HEK293 (cell line): Measurements from ENCODE around the gene RPL10A.
A peak's percentile ranks its signal among the peaks of the same experiment; 100 is the strongest.

Source experiments
- FEZF1 ChIP-seq: fragments of 450-650 bp; formaldehyde crosslinking; IDR thresholded peaks from 2 replicates; pipeline ENCODE4 v1.5.1; 2016; ENCODE audit warnings: missing biosample characterization, missing genetic modification characterization
- GFI1B ChIP-seq: fragments of 450-650 bp; formaldehyde crosslinking; IDR thresholded peaks from 2 replicates; pipeline ENCODE4 v1.5.1; 2016; ENCODE audit warnings: missing biosample characterization, missing genetic modification characterization
- HOXA7 ChIP-seq: sonication (generic); formaldehyde crosslinking; IDR thresholded peaks from 2 replicates; pipeline ENCODE4 v1.8.1; 2022; ENCODE audit warnings: missing genetic modification reagents, borderline replicate concordance
- HOXD13 ChIP-seq: sonication (generic); formaldehyde crosslinking; IDR thresholded peaks from 2 replicates; pipeline ENCODE4 v1.8.0; 2022; ENCODE audit warnings: missing genetic modification reagents, borderline replicate concordance
- PATZ1 ChIP-seq: fragments of 450-650 bp; formaldehyde crosslinking; IDR thresholded peaks from 2 replicates; pipeline ENCODE4 v1.5.1; 2016; ENCODE audit warnings: missing biosample characterization, missing genetic modification characterization
- PRDM1 ChIP-seq: fragments of 450-650 bp; formaldehyde crosslinking; IDR thresholded peaks from 2 replicates; pipeline ENCODE4; 2016; ENCODE audit warnings: missing biosample characterization, missing genetic modification characterization
- TCF7L2 ChIP-seq: IDR thresholded peaks from 2 replicates; pipeline ENCODE4 v1.6.1; 2011; ENCODE audit warnings: low read depth, mild to moderate bottlenecking, inconsistent platforms, low read length, moderate library complexity, borderline replicate concordance
- ZBTB8A ChIP-seq: fragments of 450-650 bp; formaldehyde crosslinking; IDR thresholded peaks from 2 replicates; pipeline ENCODE4 v1.5.1; 2016; ENCODE audit warnings: missing biosample characterization, missing genetic modification characterization
- ZFHX2 ChIP-seq: fragments of 450-650 bp; formaldehyde crosslinking; conservative IDR thresholded peaks from 2 replicates; pipeline ENCODE4 v1.5.1; 2016; ENCODE audit warnings: missing biosample characterization, missing genetic modification characterization
- ZNF155 ChIP-seq: fragments of 450-650 bp; formaldehyde crosslinking; IDR thresholded peaks from 2 replicates; pipeline ENCODE4 v1.5.1; 2016; ENCODE audit warnings: missing biosample characterization, missing genetic modification characterization
- ZNF16 ChIP-seq: fragments of 450-650 bp; formaldehyde crosslinking; IDR thresholded peaks from 2 replicates; pipeline ENCODE4 v1.5.1; 2016; ENCODE audit warnings: low read depth, missing biosample characterization, missing genetic modification characterization
- ZNF184 ChIP-seq: fragments of 450-650 bp; IDR thresholded peaks from 2 replicates; pipeline ENCODE4 v1.5.1; 2018; ENCODE audit warnings: missing biosample characterization, mild to moderate bottlenecking, missing genetic modification characterization
- ZNF221 ChIP-seq: fragments of 450-650 bp; formaldehyde crosslinking; IDR thresholded peaks from 2 replicates; pipeline ENCODE4 v1.5.1; 2017; ENCODE audit warnings: missing biosample characterization, missing genetic modification characterization, borderline replicate concordance
- ZNF311 ChIP-seq: fragments of 450-650 bp; formaldehyde crosslinking; IDR thresholded peaks from 2 replicates; pipeline ENCODE4 v1.5.1; 2017; ENCODE audit warnings: missing biosample characterization, missing genetic modification characterization, borderline replicate concordance
- ZNF350 ChIP-seq: fragments of 450-650 bp; formaldehyde crosslinking; IDR thresholded peaks from 2 replicates; pipeline ENCODE4 v1.5.0; 2017; ENCODE audit warnings: missing biosample characterization, mild to moderate bottlenecking, missing genetic modification characterization
- ZNF416 ChIP-seq: fragments of 450-650 bp; formaldehyde crosslinking; IDR thresholded peaks from 2 replicates; pipeline ENCODE4 v1.5.1; 2016; ENCODE audit warnings: missing biosample characterization, missing genetic modification characterization
- ZNF426 ChIP-seq: fragments of 450-650 bp; formaldehyde crosslinking; IDR thresholded peaks from 2 replicates; pipeline ENCODE4 v1.5.1; 2017; ENCODE audit warnings: missing biosample characterization, missing genetic modification characterization, mild to moderate bottlenecking, inconsistent platforms, moderate library complexity
- ZNF513 ChIP-seq: fragments of 450-650 bp; IDR thresholded peaks from 2 replicates; pipeline ENCODE4 v1.5.1; 2018; ENCODE audit warnings: missing biosample characterization, missing genetic modification characterization
- ZNF514 ChIP-seq: fragments of 450-650 bp; formaldehyde crosslinking; IDR thresholded peaks from 2 replicates; pipeline ENCODE4 v1.5.1; 2016; ENCODE audit warnings: missing biosample characterization, missing genetic modification characterization
- ZNF843 ChIP-seq: fragments of 450-650 bp; formaldehyde crosslinking; IDR thresholded peaks from 2 replicates; pipeline ENCODE4 v1.5.1; 2016; ENCODE audit warnings: missing biosample characterization, missing genetic modification characterization
- TF ChIP-seq, protein P1 (sequence below): fragments of 450-650 bp; formaldehyde crosslinking; IDR thresholded peaks from 2 replicates; pipeline ENCODE4 v1.5.1; 2016; ENCODE audit warnings: missing biosample characterization, missing genetic modification characterization
- TF ChIP-seq, protein P2 (sequence below): fragments of 450-650 bp; formaldehyde crosslinking; optimal IDR thresholded peaks from 2 replicates; pipeline ENCODE3; 2016; ENCODE audit warnings: missing biosample characterization, mild to moderate bottlenecking, missing genetic modification characterization
- TF ChIP-seq, protein P3 (sequence below): fragments of 450-650 bp; formaldehyde crosslinking; IDR thresholded peaks from 2 replicates; pipeline ENCODE4 v1.5.1; 2016; ENCODE audit warnings: missing biosample characterization, missing genetic modification characterization
- TF ChIP-seq, protein P4 (sequence below): fragments of 450-650 bp; formaldehyde crosslinking; IDR thresholded peaks from 2 replicates; pipeline ENCODE4 v1.5.1; 2017; ENCODE audit warnings: missing biosample characterization, missing genetic modification characterization
- TF ChIP-seq, protein P5 (sequence below): fragments of 450-650 bp; formaldehyde crosslinking; IDR thresholded peaks from 2 replicates; pipeline ENCODE4 v1.5.1; 2016; ENCODE audit warnings: missing biosample characterization, missing genetic modification characterization
- TF ChIP-seq, protein P6 (sequence below): fragments of 450-650 bp; formaldehyde crosslinking; IDR thresholded peaks from 2 replicates; pipeline ENCODE4 v1.5.1; 2016; ENCODE audit warnings: missing biosample characterization, missing genetic modification characterization
- TF ChIP-seq, protein P7 (sequence below): fragments of 450-650 bp; formaldehyde crosslinking; IDR thresholded peaks from 2 replicates; pipeline ENCODE4 v1.5.1; 2016; ENCODE audit warnings: missing biosample characterization, missing genetic modification characterization

Gene RPL10A

GRCh38 chr6:35497571-35498421 is 29.6 kb downstream of the RPL10A start (continued):
- TF ChIP-seq ZNF350 (tag by site-specific recombination) (no peak), TCF7L2 (no peak), ZNF184 (no peak), ZBTB8A (tag by site-specific recombination) (peak; percentile 60), ZNF155 (no peak), ZNF513 (no peak), ZNF514 (tag by site-specific recombination) (no peak), ZNF426 (tag by site-specific recombination) (no peak), HOXA7 (CRISPR knock-in tag) (no peak), ZNF221 (tag by site-specific recombination) (no peak), ZNF16 (tag by site-specific recombination) (no peak), ZNF311 (no peak), GFI1B (no peak), FEZF1 (tag by site-specific recombination) (no peak), ZFHX2 (tag by site-specific recombination) (peak; percentile 32; the same call in 1 of the 2 replicates), ZNF843 (tag by site-specific recombination) (no peak), PRDM1 (tag by site-specific recombination) (no peak), PATZ1 (peak; percentile 56), HOXD13 (CRISPR knock-in tag) (no peak), ZNF416 (no peak)
- TF ChIP-seq, protein P1, sequence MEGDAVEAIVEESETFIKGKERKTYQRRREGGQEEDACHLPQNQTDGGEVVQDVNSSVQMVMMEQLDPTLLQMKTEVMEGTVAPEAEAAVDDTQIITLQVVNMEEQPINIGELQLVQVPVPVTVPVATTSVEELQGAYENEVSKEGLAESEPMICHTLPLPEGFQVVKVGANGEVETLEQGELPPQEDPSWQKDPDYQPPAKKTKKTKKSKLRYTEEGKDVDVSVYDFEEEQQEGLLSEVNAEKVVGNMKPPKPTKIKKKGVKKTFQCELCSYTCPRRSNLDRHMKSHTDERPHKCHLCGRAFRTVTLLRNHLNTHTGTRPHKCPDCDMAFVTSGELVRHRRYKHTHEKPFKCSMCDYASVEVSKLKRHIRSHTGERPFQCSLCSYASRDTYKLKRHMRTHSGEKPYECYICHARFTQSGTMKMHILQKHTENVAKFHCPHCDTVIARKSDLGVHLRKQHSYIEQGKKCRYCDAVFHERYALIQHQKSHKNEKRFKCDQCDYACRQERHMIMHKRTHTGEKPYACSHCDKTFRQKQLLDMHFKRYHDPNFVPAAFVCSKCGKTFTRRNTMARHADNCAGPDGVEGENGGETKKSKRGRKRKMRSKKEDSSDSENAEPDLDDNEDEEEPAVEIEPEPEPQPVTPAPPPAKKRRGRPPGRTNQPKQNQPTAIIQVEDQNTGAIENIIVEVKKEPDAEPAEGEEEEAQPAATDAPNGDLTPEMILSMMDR (tag by site-specific recombination) = no peak
- TF ChIP-seq, protein P2, sequence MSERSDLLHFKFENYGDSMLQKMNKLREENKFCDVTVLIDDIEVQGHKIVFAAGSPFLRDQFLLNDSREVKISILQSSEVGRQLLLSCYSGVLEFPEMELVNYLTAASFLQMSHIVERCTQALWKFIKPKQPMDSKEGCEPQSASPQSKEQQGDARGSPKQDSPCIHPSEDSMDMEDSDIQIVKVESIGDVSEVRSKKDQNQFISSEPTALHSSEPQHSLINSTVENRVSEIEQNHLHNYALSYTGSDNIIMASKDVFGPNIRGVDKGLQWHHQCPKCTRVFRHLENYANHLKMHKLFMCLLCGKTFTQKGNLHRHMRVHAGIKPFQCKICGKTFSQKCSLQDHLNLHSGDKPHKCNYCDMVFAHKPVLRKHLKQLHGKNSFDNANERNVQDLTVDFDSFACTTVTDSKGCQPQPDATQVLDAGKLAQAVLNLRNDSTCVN (tag by site-specific recombination) = peak; percentile 70
- TF ChIP-seq, protein P3, sequence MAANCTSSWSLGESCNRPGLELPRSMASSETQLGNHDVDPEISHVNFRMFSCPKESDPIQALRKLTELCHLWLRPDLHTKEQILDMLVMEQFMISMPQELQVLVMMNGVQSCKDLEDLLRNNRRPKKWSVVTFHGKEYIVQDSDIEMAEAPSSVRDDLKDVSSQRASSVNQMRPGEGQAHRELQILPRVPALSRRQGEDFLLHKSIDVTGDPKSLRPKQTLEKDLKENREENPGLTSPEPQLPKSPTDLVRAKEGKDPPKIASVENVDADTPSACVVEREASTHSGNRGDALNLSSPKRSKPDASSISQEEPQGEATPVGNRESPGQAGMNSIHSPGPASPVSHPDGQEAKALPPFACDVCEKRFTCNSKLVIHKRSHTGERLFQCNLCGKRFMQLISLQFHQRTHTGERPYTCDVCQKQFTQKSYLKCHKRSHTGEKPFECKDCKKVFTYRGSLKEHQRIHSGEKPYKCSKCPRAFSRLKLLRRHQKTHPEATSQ (tag by site-specific recombination) = no peak
- TF ChIP-seq, protein P4, sequence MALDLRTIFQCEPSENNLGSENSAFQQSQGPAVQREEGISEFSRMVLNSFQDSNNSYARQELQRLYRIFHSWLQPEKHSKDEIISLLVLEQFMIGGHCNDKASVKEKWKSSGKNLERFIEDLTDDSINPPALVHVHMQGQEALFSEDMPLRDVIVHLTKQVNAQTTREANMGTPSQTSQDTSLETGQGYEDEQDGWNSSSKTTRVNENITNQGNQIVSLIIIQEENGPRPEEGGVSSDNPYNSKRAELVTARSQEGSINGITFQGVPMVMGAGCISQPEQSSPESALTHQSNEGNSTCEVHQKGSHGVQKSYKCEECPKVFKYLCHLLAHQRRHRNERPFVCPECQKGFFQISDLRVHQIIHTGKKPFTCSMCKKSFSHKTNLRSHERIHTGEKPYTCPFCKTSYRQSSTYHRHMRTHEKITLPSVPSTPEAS = no peak
- TF ChIP-seq, protein P5, sequence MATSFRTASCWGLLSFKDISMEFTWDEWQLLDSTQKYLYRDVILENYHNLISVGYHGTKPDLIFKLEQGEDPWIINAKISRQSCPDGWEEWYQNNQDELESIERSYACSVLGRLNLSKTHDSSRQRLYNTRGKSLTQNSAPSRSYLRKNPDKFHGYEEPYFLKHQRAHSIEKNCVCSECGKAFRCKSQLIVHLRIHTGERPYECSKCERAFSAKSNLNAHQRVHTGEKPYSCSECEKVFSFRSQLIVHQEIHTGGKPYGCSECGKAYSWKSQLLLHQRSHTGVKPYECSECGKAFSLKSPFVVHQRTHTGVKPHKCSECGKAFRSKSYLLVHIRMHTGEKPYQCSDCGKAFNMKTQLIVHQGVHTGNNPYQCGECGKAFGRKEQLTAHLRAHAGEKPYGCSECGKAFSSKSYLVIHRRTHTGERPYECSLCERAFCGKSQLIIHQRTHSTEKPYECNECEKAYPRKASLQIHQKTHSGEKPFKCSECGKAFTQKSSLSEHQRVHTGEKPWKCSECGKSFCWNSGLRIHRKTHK (tag by site-specific recombination) = no peak
- TF ChIP-seq, protein P6, sequence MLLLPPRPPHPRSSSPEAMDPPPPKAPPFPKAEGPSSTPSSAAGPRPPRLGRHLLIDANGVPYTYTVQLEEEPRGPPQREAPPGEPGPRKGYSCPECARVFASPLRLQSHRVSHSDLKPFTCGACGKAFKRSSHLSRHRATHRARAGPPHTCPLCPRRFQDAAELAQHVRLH = no peak
- TF ChIP-seq, protein P7, sequence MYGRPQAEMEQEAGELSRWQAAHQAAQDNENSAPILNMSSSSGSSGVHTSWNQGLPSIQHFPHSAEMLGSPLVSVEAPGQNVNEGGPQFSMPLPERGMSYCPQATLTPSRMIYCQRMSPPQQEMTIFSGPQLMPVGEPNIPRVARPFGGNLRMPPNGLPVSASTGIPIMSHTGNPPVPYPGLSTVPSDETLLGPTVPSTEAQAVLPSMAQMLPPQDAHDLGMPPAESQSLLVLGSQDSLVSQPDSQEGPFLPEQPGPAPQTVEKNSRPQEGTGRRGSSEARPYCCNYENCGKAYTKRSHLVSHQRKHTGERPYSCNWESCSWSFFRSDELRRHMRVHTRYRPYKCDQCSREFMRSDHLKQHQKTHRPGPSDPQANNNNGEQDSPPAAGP (tag by site-specific recombination) = no peak
